ENCODE data around the gene ATP6V0D1. TPM values are rescaled to one million over a fixed set of nuclear protein-coding genes. Genes with fewer than 3 reads are reported as not detected.

The ATP6V0D1 gene
- total and polyA plus RNA-seq, 2 experiments from 2014 or later: 20.6 to 68.7 TPM

GRCh38 chr16:67528222-67528869 lies 47.4 kb upstream of the ATP6V0D1 start, which contains the start of gene RIPOR1 (continued):
- TF ChIP-seq, protein P1, sequence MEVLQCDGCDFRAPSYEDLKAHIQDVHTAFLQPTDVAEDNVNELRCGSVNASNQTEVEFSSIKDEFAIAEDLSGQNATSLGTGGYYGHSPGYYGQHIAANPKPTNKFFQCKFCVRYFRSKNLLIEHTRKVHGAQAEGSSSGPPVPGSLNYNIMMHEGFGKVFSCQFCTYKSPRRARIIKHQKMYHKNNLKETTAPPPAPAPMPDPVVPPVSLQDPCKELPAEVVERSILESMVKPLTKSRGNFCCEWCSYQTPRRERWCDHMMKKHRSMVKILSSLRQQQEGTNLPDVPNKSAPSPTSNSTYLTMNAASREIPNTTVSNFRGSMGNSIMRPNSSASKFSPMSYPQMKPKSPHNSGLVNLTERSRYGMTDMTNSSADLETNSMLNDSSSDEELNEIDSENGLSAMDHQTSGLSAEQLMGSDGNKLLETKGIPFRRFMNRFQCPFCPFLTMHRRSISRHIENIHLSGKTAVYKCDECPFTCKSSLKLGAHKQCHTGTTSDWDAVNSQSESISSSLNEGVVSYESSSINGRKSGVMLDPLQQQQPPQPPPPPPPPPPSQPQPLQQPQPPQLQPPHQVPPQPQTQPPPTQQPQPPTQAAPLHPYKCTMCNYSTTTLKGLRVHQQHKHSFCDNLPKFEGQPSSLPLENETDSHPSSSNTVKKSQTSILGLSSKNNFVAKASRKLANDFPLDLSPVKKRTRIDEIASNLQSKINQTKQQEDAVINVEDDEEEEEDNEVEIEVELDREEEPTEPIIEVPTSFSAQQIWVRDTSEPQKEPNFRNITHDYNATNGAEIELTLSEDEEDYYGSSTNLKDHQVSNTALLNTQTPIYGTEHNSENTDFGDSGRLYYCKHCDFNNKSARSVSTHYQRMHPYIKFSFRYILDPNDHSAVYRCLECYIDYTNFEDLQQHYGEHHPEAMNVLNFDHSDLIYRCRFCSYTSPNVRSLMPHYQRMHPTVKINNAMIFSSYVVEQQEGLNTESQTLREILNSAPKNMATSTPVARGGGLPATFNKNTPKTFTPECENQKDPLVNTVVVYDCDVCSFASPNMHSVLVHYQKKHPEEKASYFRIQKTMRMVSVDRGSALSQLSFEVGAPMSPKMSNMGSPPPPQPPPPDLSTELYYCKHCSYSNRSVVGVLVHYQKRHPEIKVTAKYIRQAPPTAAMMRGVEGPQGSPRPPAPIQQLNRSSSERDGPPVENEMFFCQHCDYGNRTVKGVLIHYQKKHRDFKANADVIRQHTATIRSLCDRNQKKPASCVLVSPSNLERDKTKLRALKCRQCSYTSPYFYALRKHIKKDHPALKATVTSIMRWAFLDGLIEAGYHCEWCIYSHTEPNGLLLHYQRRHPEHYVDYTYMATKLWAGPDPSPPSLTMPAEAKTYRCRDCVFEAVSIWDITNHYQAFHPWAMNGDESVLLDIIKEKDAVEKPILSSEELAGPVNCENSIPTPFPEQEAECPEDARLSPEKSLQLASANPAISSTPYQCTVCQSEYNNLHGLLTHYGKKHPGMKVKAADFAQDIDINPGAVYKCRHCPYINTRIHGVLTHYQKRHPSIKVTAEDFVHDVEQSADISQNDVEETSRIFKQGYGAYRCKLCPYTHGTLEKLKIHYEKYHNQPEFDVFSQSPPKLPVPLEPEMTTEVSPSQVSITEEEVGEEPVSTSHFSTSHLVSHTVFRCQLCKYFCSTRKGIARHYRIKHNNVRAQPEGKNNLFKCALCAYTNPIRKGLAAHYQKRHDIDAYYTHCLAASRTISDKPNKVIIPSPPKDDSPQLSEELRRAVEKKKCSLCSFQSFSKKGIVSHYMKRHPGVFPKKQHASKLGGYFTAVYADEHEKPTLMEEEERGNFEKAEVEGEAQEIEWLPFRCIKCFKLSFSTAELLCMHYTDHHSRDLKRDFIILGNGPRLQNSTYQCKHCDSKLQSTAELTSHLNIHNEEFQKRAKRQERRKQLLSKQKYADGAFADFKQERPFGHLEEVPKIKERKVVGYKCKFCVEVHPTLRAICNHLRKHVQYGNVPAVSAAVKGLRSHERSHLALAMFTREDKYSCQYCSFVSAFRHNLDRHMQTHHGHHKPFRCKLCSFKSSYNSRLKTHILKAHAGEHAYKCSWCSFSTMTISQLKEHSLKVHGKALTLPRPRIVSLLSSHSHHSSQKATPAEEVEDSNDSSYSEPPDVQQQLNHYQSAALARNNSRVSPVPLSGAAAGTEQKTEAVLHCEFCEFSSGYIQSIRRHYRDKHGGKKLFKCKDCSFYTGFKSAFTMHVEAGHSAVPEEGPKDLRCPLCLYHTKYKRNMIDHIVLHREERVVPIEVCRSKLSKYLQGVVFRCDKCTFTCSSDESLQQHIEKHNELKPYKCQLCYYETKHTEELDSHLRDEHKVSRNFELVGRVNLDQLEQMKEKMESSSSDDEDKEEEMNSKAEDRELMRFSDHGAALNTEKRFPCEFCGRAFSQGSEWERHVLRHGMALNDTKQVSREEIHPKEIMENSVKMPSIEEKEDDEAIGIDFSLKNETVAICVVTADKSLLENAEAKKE (CRISPR knock-in tag; IDR thresholded peaks at IDR 0.05): no peak
- TF ChIP-seq ZNF114 (CRISPR knock-in tag; IDR thresholded peaks at IDR 0.05) (no peak), REST (IDR thresholded peaks at IDR 0.05; ENCODE audit: unreplicated experiment) (no peak)
